GM12892 (cell line): ENCODE results near the gene PKP3.

Source experiments
- POLR2A ChIP-seq: IDR thresholded peaks from 2 replicates; pipeline ENCODE4 v1.6.1; 2011; ENCODE audit warnings: low read depth, low read length, control low read depth
- TAF1 ChIP-seq: IDR thresholded peaks from 2 replicates; pipeline ENCODE4 v1.6.1; 2011; ENCODE audit warnings: low read depth, mild to moderate bottlenecking, control low read depth, low read length, borderline replicate concordance

DNA sequence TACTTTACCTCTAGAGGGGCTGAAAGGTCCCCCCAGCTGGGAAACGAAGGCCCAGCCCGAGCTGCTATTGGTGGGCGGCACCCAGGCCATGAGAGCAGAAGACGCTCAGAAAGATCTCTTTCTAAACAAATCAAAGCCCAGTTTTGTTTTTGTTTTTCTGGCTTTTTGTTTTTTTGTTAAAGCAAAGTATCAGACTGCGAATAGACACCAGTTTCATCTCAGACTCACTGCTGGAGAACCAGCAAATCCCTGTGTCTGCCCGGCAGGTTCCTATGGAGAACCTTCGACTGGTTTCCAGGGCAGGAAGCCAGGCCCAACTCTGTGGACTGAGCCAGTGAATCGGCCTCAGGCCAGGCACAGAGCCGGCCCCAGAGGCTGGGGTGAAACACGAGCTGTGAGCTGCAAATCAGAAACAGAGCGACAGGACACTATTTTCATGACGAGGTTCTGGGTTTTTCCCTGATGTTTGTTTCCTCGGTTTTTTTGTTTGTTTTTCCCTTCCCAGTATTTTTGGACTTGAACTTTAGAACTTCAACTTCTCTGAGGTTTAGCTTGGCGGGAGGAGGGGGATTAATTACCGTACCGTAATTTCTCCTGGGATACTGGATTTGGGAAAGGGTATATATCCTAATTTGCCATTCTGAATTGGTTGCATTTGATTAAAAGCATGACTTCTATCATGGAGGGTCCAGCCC, 40.7 kb upstream of the PKP3 start:
- no peak for TF ChIP-seq TAF1
- no peak for TF ChIP-seq POLR2A
